A549 treated with ZK216348 at 1 μM for 4 hours (cell line): ENCODE measurements around the gene RGL1. TPM values are rescaled to one million over a fixed set of nuclear protein-coding genes. Genes with fewer than 3 reads are reported as not detected.

Experiments used
- total RNA-seq: library from RNA; stranded (reverse); fragments of 200-300 nt; extraction: Qiagen RNA extraction; gene quantifications from 5 replicates; pipeline ENCODE4 v1.2.3, GENCODE V29; 2022; ENCODE audit warnings: low read depth

Gene RGL1
- 0.58 to 0.87 TPM (median 0.82 TPM) in 5 replicates for total RNA-seq

DNA sequence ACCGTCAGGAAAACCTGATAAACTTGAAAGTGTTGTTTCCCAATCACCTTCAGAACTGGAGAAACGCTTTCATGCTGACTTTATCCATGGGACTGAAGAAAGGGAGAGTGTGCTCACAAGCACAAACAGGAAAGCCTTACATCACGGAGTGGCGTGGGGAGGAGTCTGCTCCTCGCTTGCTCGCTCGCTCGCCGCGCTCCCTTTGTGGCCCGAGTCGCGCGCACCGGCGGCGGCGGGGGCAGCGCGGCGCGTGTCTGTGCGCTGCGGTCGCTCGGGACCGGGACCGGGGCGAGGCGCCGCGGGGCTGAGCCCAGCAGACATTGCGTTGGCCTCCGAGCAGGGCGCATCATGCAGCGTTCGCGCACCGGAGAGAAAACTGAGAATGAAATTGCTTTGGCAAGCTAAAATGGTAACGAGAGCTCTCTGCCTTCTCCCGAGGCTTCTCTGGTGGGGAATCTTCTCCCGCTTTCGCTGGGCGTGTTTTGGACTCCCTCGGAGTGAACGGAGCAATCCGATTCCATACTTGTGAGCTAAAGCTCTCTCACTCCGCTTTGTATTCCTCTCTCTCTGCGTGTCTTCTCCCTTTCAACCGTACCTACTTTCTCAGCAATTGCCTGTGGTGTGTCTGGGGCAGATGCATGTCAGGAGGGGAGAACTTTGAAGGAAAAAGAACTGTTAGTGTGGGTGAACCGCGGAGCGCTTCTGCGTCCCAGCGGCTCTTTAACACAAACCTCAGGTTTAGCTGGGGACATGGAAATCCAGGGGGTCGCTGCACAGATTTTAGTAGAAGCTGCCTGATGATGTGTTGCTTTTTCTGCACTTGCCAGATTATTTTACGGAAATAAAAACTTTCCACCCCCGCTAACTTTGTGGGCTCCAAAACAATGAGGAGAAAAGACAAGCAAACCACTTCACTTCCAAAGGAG lies at the start of gene RGL1:
Gene RGL1 (plus strand): TSS at position 205 of the 926 bp plus-strand sequence. CDS start 178 bp downstream, at position 383.

Other genes with a start within 250 kb of the RGL1 start
- gene NCF2, start 214.7 kb upstream of the RGL1 start, total RNA-seq: 1.0 to 3.3 TPM (median 2.7 TPM) in 5 replicates
- gene ARPC5, start 169.3 kb upstream of the RGL1 start, total RNA-seq: 123 to 181 TPM (median 175 TPM) in 5 replicates
- gene APOBEC4, start 151.8 kb upstream of the RGL1 start, total RNA-seq: not detected in 5 replicates
- gene COLGALT2, start 232.6 kb downstream of the RGL1 start, total RNA-seq: 0.09 to 0.32 TPM (median 0.14 TPM) in 5 replicates
- gene TSEN15, start 246.6 kb downstream of the RGL1 start, total RNA-seq: 24.5 to 35.3 TPM (median 30.9 TPM) in 5 replicates